Spleen (tissue), 11 donors: ENCODE measurements around the gene LPP. TPM values are rescaled to one million over a fixed set of nuclear protein-coding genes. Genes with fewer than 3 reads are reported as not detected.

Source experiments
- DNase-seq: peaks from one replicate; pipeline ENCODE4 v3.0.0-alpha.2; 2020
- H3K27ac ChIP-seq, 8 donors: fragments of 200-600 bp; sonication (generic) in 7 of 8; 1 replicate in 4 of 8; 2 replicates in 4 of 8; pipeline versions ENCODE4 v1.5.0 to v1.8.0; 2016 to 2021; ENCODE audit warnings: inconsistent platforms in 4 of 8, mild to moderate bottlenecking in 4 of 8, moderate library complexity in 1 of 8
- H3K27me3 ChIP-seq, 7 donors: fragments of 200-600 bp; sonication (generic) in 6 of 7; replicated peaks in 1 of 7; 1 replicate in 4 of 7; 2 replicates in 3 of 7; pipeline versions ENCODE4 v1.5.0 to v1.8.0; 2016 to 2021; ENCODE audit warnings: inconsistent platforms in 3 of 7, mild to moderate bottlenecking in 1 of 7
- H3K36me3 ChIP-seq, 6 donors: fragments of 200-600 bp; sonication (generic) in 5 of 6; 1 replicate in 4 of 6; 2 replicates in 2 of 6; pipeline versions ENCODE4 v1.5.0 to v1.8.0; 2016 to 2021; ENCODE audit warnings: inconsistent platforms in 2 of 6
- H3K4me1 ChIP-seq, 6 donors: fragments of 200-600 bp; sonication (generic) in 5 of 6; 1 replicate in 3 of 6; 2 replicates in 3 of 6; pipeline versions ENCODE4 v1.5.0 to v1.8.0; 2016 to 2021; ENCODE audit warnings: inconsistent platforms in 3 of 6
- H3K4me3 ChIP-seq, 8 donors: fragments of 200-600 bp; sonication (generic) in 7 of 8; 1 replicate in 4 of 8; 2 replicates in 4 of 8; pipeline versions ENCODE4 v1.5.0 to v1.8.0; 2016 to 2021; ENCODE audit warnings: inconsistent platforms in 4 of 8, mild to moderate bottlenecking in 4 of 8, moderate library complexity in 2 of 8
- H3K9me3 ChIP-seq, 8 donors: fragments of 200-600 bp; sonication (generic) in 7 of 8; 1 replicate in 4 of 8; 2 replicates in 4 of 8; pipeline versions ENCODE4 v1.5.0 to v1.8.0; 2016 to 2021; ENCODE audit warnings: inconsistent platforms in 4 of 8
- POLR2A ChIP-seq, 3 donors: fragments of 450-650 bp; IDR thresholded peaks; one replicate each; pipeline ENCODE4 v1.5.1; 2017; ENCODE audit warnings: antibody characterized with exemption in 3 of 3, mild to moderate bottlenecking in 1 of 3
- POLR2AphosphoS5 ChIP-seq, 3 donors: sonication (generic); formaldehyde crosslinking; IDR thresholded peaks; one replicate each; pipeline ENCODE4 v1.5.1; 2017; ENCODE audit warnings: antibody characterized with exemption in 3 of 3
- WGBS, 5 donors: extraction: QIAGEN DNeasy Blood & Tissue Kit in 3 of 5; methylation state at CpG; one replicate each; pipeline versions ENCODE4 v1.1.5 to v1.1.7; 2013 to 2018; 5-methylcytosine and 5-hydroxymethylcytosine counted together
- intact Hi-C: fragments of 100-400 bp; cut with DNase I; formaldehyde crosslinking; loops from one replicate; pipeline ENCODE4 v1.15.0; 2023; ENCODE audit warnings: low total_unique reads
- polyA plus RNA-seq, 3 donors: library from polyadenylated mRNA; stranded (reverse); fragments of 200-250 nt; gene quantifications; one replicate each; pipeline ENCODE4 v1.2.1, GENCODE V29; 2013
- total RNA-seq, 7 donors: library from RNA; depleted of rRNA in 3 of 7; stranded (reverse); fragments of >200 nt in 3 of 7; fragmentation: NEBNext Ultra II Directional in 4 of 7; extraction: Animal tissue kit (Norgen Biotek cat#: 25700) in 4 of 7; gene quantifications; one replicate each; pipeline versions ENCODE4 v1.1.0 to v1.2.1, GENCODE V29; 2016 to 2021
- TF ChIP-seq, protein P1 (sequence below), 11 experiments: fragments of 200-600 bp in 7 of 11; fragments of 450-650 bp in 4 of 11; sonication (generic) in 4 of 11; IDR thresholded peaks in 8 of 11; conservative IDR thresholded peaks in 3 of 11; 1 replicate in 7 of 11; 2 replicates in 4 of 11; pipeline versions ENCODE4 v1.4.0 to v1.8.0; 2016 to 2021; ENCODE audit warnings: antibody characterized with exemption in 11 of 11, inconsistent platforms in 4 of 11, mild to moderate bottlenecking in 1 of 11
- donor health status: healthy with polysubstance abuse.
- donor health status: DM: no; HTN: no; CAD: no; lungs with moderate emphysema.
- donor health status: DM: no; HTN: no; CAD: no.
- donor health status: Bipolar disorder and iron deficiency.
- donor health status: healthy.
- donor health status: DM: no; HTN: no; CAD: no.
- donor health status: DM: yes; HTN: yes; CAD: no.

LPP gene
- total and polyA plus RNA-seq, 10 donors: 2.4 to 270 (median 156) TPM

DNA sequence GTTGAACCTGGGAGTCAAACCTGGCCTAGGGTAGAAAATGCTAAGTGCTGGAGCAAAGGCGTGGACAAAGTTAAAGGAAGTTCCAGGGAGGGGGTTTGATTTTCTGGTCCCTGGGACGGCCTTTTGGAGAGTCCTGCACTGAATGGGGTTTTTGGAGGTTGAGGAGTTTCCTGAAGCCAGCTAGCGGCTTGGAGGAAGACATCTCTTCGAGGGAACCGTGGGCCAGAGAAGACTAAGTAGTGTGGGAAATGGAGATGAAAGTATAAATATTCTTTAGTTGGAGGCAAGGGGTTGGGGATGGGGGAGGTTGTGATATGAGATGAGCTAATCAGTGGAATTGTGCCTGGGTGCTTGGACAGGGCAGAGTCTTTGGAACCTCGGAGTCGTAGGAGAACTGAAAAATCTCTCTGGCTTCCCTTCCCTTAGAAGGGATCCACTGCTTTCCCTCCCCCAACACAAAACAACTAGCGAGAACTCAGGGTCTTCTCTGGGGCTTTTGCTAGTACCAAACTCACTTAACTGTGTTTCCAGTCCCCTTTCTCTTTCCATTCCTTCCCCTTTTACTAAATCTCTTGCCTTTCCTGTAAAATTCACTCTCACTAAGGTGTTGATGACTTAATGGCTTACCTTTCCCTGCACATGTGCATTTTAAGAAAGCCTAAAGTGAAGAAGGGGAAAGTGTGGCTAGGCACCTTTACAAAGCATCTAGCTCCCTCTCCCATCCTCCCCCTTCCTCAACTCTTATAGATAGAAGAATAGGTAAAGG lies 1.0 kb downstream of the LPP start:
- TF ChIP-seq, protein P1, sequence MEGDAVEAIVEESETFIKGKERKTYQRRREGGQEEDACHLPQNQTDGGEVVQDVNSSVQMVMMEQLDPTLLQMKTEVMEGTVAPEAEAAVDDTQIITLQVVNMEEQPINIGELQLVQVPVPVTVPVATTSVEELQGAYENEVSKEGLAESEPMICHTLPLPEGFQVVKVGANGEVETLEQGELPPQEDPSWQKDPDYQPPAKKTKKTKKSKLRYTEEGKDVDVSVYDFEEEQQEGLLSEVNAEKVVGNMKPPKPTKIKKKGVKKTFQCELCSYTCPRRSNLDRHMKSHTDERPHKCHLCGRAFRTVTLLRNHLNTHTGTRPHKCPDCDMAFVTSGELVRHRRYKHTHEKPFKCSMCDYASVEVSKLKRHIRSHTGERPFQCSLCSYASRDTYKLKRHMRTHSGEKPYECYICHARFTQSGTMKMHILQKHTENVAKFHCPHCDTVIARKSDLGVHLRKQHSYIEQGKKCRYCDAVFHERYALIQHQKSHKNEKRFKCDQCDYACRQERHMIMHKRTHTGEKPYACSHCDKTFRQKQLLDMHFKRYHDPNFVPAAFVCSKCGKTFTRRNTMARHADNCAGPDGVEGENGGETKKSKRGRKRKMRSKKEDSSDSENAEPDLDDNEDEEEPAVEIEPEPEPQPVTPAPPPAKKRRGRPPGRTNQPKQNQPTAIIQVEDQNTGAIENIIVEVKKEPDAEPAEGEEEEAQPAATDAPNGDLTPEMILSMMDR (IDR thresholded peaks at IDR 0.05 in 8 of 11, conservative IDR thresholded peaks at IDR 0.05 in 3 of 11): no peak
- TF ChIP-seq POLR2A (IDR thresholded peaks at IDR 0.05): no peak
- no peak for TF ChIP-seq POLR2AphosphoS5 (IDR thresholded peaks at IDR 0.05)

DNA sequence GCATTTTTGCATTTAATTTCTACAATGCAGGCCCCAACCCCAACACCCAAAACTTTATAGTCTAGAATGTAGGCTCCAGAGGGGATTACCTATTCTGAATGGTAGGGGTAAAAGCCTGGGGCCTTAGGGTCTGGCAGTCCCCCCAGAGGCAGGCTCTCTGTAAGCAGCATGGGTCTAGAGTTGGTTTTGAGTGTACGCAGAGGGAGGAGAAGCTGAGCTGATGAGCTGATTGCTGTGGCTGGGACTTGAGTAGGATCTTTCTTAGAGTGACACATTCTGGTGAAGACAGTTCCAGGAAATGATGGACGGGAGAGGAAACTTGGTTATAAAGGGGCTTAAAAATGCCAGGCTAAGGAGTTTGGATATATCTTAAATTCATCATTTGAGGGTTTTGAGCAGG lies 2.1 kb downstream of the LPP start:
- TF ChIP-seq POLR2A (IDR thresholded peaks at IDR 0.05) (no peak), POLR2AphosphoS5 (IDR thresholded peaks at IDR 0.05) (no peak)
- TF ChIP-seq, protein P1 (IDR thresholded peaks at IDR 0.05 in 8 of 11, conservative IDR thresholded peaks at IDR 0.05 in 3 of 11): no peak
- intact Hi-C loops: loop anchor here (10.0 kb wide), 1 partner anchor 411 kb away; the partner anchor contains the start of gene BCL6

More for the DNA sequence above, 1.0 kb downstream of the LPP start:
- intact Hi-C loops: loop anchor here (10.0 kb wide), 1 partner anchor 410 kb away; the partner anchor contains the start of gene BCL6
- no peaks in the 10 kb centered on the region for H3K9me3 ChIP-seq
- peak overlapping the region; percentile 85 to 98 (median 94) for H3K27ac ChIP-seq
- H3K4me1 ChIP-seq: peaks cover 20 to 75% (median 49%) of the 10 kb centered on the region in 6 donors
- H3K27me3 ChIP-seq: no peaks in the 10 kb centered on the region
- no peaks in the 10 kb centered on the region for H3K36me3 ChIP-seq
- no peak for DNase-seq
- WGBS, 5 donors: 44 to 59% (median 48%) methylated on average over 8 of the region's 8 CpGs
- peak overlapping the region; percentile 74 to 96 (median 83) for H3K4me3 ChIP-seq

DNA sequence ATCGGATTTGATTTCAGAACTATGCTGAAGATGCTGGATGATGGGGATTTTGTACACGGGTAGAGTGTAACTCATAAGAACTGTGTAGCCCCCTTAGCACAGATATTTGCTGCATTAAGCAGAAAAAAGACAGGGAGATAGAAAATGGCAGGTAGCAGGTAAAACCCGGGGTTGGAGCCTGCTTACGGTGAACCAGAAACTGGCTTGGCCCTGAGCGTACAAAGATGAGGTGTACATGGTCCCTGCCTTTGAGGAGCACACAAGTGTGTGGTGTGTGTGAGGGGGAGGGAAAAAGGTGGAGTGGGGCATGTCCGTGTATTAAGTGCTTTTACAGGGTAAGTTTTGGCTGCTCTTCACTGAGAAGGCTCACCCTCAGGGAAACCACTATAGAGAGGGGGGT lies 3.5 kb downstream of the LPP start:
- DNase-seq: no peak
- 90 to 98% (median 94%) methylated on average over 6 of the region's 6 CpGs for WGBS, 5 donors
- Histone ChIP-seq H3K9me3 (no peaks in the 10 kb centered on the region), H3K36me3 (peaks cover 0 to 8% (median 0%) of the 10 kb centered on the region in 6 donors), H3K4me3 (no peak overlapping the region), H3K4me1 (peaks cover 19 to 86% (median 49%) of the 10 kb centered on the region in 6 donors), H3K27ac (peak overlapping the region in 1 of 8 donors; percentile 15), H3K27me3 (no peaks in the 10 kb centered on the region)
- intact Hi-C loops: loop anchor here (10.0 kb wide), 1 partner anchor 413 kb away; the partner anchor contains the start of gene BCL6
- no peak for TF ChIP-seq POLR2A (IDR thresholded peaks at IDR 0.05)
- TF ChIP-seq POLR2AphosphoS5 (IDR thresholded peaks at IDR 0.05): no peak
- TF ChIP-seq, protein P1 (IDR thresholded peaks at IDR 0.05 in 8 of 11, conservative IDR thresholded peaks at IDR 0.05 in 3 of 11): no peak

More for the DNA sequence above, 2.1 kb downstream of the LPP start:
- peak overlapping the region in 4 of 8 donors; percentile 10 to 98 (median 57) for H3K27ac ChIP-seq
- 65 to 75% (median 68%) methylated on average over 2 of the region's 2 CpGs for whole genome bisulfite sequencing, 5 donors
- no peaks in the 10 kb centered on the region for H3K9me3 ChIP-seq
- H3K4me3 ChIP-seq: peak overlapping the region in 1 of 8 donors; percentile 96
- DNase-seq: no peak
- H3K4me1 ChIP-seq: peaks cover 20 to 82% (median 50%) of the 10 kb centered on the region in 6 donors
- H3K36me3 ChIP-seq: no peaks in the 10 kb centered on the region
- no peaks in the 10 kb centered on the region for H3K27me3 ChIP-seq

DNA sequence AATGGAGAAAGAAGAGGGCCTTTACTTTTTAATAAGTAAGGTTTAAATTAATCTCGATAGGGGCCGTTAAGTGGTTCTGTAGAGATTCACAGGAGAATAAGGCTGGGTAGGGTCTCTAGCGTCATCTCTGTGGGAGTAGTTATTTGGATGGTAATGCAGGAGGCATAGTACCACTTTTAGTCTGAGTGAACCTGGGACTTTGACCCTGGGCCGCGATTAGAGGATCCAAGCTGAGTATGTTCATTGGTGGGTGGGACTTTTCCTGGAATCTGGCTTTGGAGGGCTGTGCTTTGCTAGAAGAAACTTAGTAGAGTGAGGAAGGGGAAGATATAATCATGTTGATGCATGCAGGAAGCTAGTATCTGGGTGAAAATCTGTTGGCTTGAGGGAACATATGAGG lies 4.0 kb downstream of the LPP start:
- TF ChIP-seq, protein P1 (IDR thresholded peaks at IDR 0.05 in 8 of 11, conservative IDR thresholded peaks at IDR 0.05 in 3 of 11): no peak
- no peak for TF ChIP-seq POLR2AphosphoS5 (IDR thresholded peaks at IDR 0.05)
- TF ChIP-seq POLR2A (IDR thresholded peaks at IDR 0.05): no peak
- Histone ChIP-seq H3K9me3 (no peaks in the 10 kb centered on the region), H3K36me3 (peaks cover 0 to 8% (median 0%) of the 10 kb centered on the region in 6 donors), H3K27ac (peak overlapping the region in 1 of 8 donors; percentile 15), H3K27me3 (no peaks in the 10 kb centered on the region), H3K4me3 (no peak overlapping the region), H3K4me1 (peaks cover 13 to 86% (median 45%) of the 10 kb centered on the region in 6 donors)
- 66 to 89% (median 78%) methylated on average over 5 of the region's 5 CpGs for WGBS, 5 donors
- intact Hi-C loops: loop anchor here (10.0 kb wide), 1 partner anchor 413 kb away; the partner anchor contains the start of gene BCL6
- DNase-seq: no peak
